ENCODE results near the gene TSPAN11. TPM values are rescaled to one million over a fixed set of nuclear protein-coding genes. Genes with fewer than 3 reads are reported as not detected.

TSPAN11 gene
- total and polyA plus RNA-seq, 2 experiments from 2014 or later = 0.51 to 1.9 TPM

GRCh38 chr12:31015215-31015614 is 88.7 kb downstream of the TSPAN11 start:
- Histone ChIP-seq H3K9me2 (ENCODE audit: insufficient read depth) (no peaks in the 10 kb centered on the region), H3K9me3 (ENCODE audit: low read depth) (no peaks in the 10 kb centered on the region), H3K27ac (no peak overlapping the region), H3K36me3 (ENCODE audit: low read depth) (no peaks in the 10 kb centered on the region), H3K79me2 (ENCODE audit: insufficient read depth) (no peaks in the 10 kb centered on the region), H3F3A (ENCODE audit: insufficient read depth) (no peaks in the 10 kb centered on the region), H3K4me1 (ENCODE audit: insufficient read depth) (no peaks in the 10 kb centered on the region), H3K9ac (no peak overlapping the region), H3K4me3 (no peak overlapping the region), H4K20me1 (ENCODE audit: insufficient read depth) (no peaks in the 10 kb centered on the region), H3K27me3 (replicated peaks; ENCODE audit: insufficient read depth) (peaks cover 6% of the 10 kb centered on the region; the same call in 1 of the 2 replicates), H3K4me2 (ENCODE audit: unreplicated experiment) (no peak overlapping the region), H2AFZ (no peak overlapping the region)
- in situ Hi-C loops (cut with MboI) = no loop called here
- no peak for DNase-seq
- TF ChIP-seq EZH2phosphoT487 (IDR thresholded peaks at IDR 0.05; ENCODE audit: insufficient read depth, low read depth) = no peak
- no peak for TF ChIP-seq EZH2 (IDR thresholded peaks at IDR 0.05; ENCODE audit: insufficient read depth, poor library complexity, severe bottlenecking)
- WGBS, 2 experiments (ENCODE audit: low coverage in 1 of 2, low lambda C conversion rate in 2 of 2, missing lambda C conversion rate in 2 of 2) = 85% methylated on average over 10 to 13 of the region's 13 CpGs

DNA sequence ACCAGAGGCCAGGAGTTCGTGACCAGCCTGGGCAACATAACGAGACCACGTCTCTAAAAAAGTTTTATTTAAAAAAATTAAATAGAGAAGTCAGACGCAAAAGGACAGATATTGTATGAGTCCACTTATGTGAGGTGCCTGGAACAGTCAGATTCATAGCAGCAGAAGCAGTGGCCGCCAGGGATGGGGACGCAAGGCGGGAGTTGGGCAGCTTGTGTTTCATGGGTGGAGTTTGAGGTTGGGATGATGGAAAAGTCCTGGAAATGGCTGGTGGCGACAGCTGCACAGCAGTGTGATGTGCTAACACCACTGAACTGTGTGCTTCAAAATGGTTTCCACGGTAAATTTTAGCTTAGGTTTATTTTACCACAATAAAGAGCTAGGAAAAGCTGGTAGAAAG is 89.5 kb downstream of the TSPAN11 start:
- in situ Hi-C loops (cut with MboI) = no loop called here
- TF ChIP-seq EZH2 (IDR thresholded peaks at IDR 0.05; ENCODE audit: insufficient read depth, poor library complexity, severe bottlenecking) = no peak
- TF ChIP-seq EZH2phosphoT487 (IDR thresholded peaks at IDR 0.05; ENCODE audit: insufficient read depth, low read depth) = no peak
- no peaks in the 10 kb centered on the region for H3K36me3 ChIP-seq (ENCODE audit: low read depth)
- H2AFZ ChIP-seq = no peak overlapping the region
- no peak for DNase-seq
- WGBS, 2 experiments (ENCODE audit: low coverage in 1 of 2, low lambda C conversion rate in 2 of 2, missing lambda C conversion rate in 2 of 2) = 64 to 73% methylated on average over 9 of the region's 9 CpGs
- H3K9me3 ChIP-seq (ENCODE audit: low read depth) = no peaks in the 10 kb centered on the region
- no peak overlapping the region for H3K4me3 ChIP-seq
- no peaks in the 10 kb centered on the region for H3F3A ChIP-seq (ENCODE audit: insufficient read depth)
- H3K9ac ChIP-seq = no peak overlapping the region
- no peaks in the 10 kb centered on the region for H4K20me1 ChIP-seq (ENCODE audit: insufficient read depth)
- no peak overlapping the region for H3K27ac ChIP-seq
- H3K9me2 ChIP-seq (ENCODE audit: insufficient read depth) = no peaks in the 10 kb centered on the region
- no peaks in the 10 kb centered on the region for H3K79me2 ChIP-seq (ENCODE audit: insufficient read depth)
- H3K4me1 ChIP-seq (ENCODE audit: insufficient read depth) = no peaks in the 10 kb centered on the region
- peaks cover 6% of the 10 kb centered on the region; the same call in 1 of the 2 replicates for H3K27me3 ChIP-seq (replicated peaks; ENCODE audit: insufficient read depth)
- H3K4me2 ChIP-seq (ENCODE audit: unreplicated experiment) = no peak overlapping the region

DNA sequence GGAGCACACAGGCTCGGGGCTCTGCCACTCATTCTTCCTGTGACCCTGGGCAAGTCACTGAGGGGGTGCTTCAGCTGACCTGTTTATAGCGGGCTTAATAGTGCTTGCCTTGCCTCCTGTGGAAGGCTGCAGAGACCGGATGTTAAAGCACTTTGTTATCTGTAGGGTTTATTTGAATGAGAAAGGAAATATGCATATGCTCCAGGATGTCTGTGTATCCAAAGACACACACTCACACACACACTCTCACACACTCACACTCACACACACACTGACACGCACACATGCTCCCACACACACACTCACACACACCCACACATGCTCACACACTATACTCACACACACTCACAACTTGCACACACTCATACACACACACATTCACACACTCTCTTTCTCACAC is 91.0 kb downstream of the TSPAN11 start:
- no peaks in the 10 kb centered on the region for H3F3A ChIP-seq (ENCODE audit: insufficient read depth)
- no peak for TF ChIP-seq EZH2 (IDR thresholded peaks at IDR 0.05; ENCODE audit: insufficient read depth, poor library complexity, severe bottlenecking)
- no peak for TF ChIP-seq EZH2phosphoT487 (IDR thresholded peaks at IDR 0.05; ENCODE audit: insufficient read depth, low read depth)
- H3K4me1 ChIP-seq (ENCODE audit: insufficient read depth) = no peaks in the 10 kb centered on the region
- no peaks in the 10 kb centered on the region for H3K9me2 ChIP-seq (ENCODE audit: insufficient read depth)
- H3K27ac ChIP-seq = no peak overlapping the region
- H3K36me3 ChIP-seq (ENCODE audit: low read depth) = no peaks in the 10 kb centered on the region
- no peaks in the 10 kb centered on the region for H3K79me2 ChIP-seq (ENCODE audit: insufficient read depth)
- no peak overlapping the region for H3K9ac ChIP-seq
- peaks cover 12% of the 10 kb centered on the region; the same call in 1 of the 2 replicates for H3K27me3 ChIP-seq (replicated peaks; ENCODE audit: insufficient read depth)
- no peaks in the 10 kb centered on the region for H3K9me3 ChIP-seq (ENCODE audit: low read depth)
- no peak overlapping the region for H3K4me2 ChIP-seq (ENCODE audit: unreplicated experiment)
- no peak overlapping the region for H3K4me3 ChIP-seq
- WGBS, 2 experiments (ENCODE audit: low coverage in 1 of 2, low lambda C conversion rate in 2 of 2, missing lambda C conversion rate in 2 of 2) = 69 to 72% methylated on average over 4 of the region's 4 CpGs
- no peak overlapping the region for H2AFZ ChIP-seq
- in situ Hi-C loops (cut with MboI) = no loop called here
- no peaks in the 10 kb centered on the region for H4K20me1 ChIP-seq (ENCODE audit: insufficient read depth)
- DNase-seq = no peak

GRCh38 chr12:31018106-31018789 is 91.7 kb downstream of the TSPAN11 start:
- no peak overlapping the region for H3K4me2 ChIP-seq (ENCODE audit: unreplicated experiment)

More at GRCh38 chr12:31018106-31018789, 91.7 kb downstream of the TSPAN11 start:
- H3K9me2 ChIP-seq (ENCODE audit: insufficient read depth) = no peaks in the 10 kb centered on the region
- no peak overlapping the region for H3K4me3 ChIP-seq
- 31 to 43% methylated on average over 3 of the region's 3 CpGs for WGBS, 2 experiments (ENCODE audit: low coverage in 1 of 2, low lambda C conversion rate in 2 of 2, missing lambda C conversion rate in 2 of 2)
- H3K79me2 ChIP-seq (ENCODE audit: insufficient read depth) = no peaks in the 10 kb centered on the region
- peaks cover 12% of the 10 kb centered on the region; the same call in 1 of the 2 replicates for H3K27me3 ChIP-seq (replicated peaks; ENCODE audit: insufficient read depth)
- H3K9me3 ChIP-seq (ENCODE audit: low read depth) = no peaks in the 10 kb centered on the region
- H3K27ac ChIP-seq = no peak overlapping the region
- in situ Hi-C loops (cut with MboI) = no loop called here
- no peaks in the 10 kb centered on the region for H3F3A ChIP-seq (ENCODE audit: insufficient read depth)
- H3K4me1 ChIP-seq (ENCODE audit: insufficient read depth) = no peaks in the 10 kb centered on the region
- no peaks in the 10 kb centered on the region for H3K36me3 ChIP-seq (ENCODE audit: low read depth)
- no peak overlapping the region for H2AFZ ChIP-seq
- no peaks in the 10 kb centered on the region for H4K20me1 ChIP-seq (ENCODE audit: insufficient read depth)
- DNase-seq = no peak
- TF ChIP-seq EZH2 (IDR thresholded peaks at IDR 0.05; ENCODE audit: insufficient read depth, poor library complexity, severe bottlenecking) (no peak), EZH2phosphoT487 (IDR thresholded peaks at IDR 0.05; ENCODE audit: insufficient read depth, low read depth) (no peak)
- no peak overlapping the region for H3K9ac ChIP-seq
